Activated CD8-positive, alpha-beta memory T cell treated with anti-CD3 and anti-CD28 coated beads, Interleukin-2, amount 50 U/mL, for 24 hours (primary cell): ENCODE data around the gene ADGRF5.

Experiments used
- DNase-seq: peaks from one replicate; pipeline ENCODE4 v3.0.0-alpha.2; 2020; ENCODE audit errors: extremely low read depth

Gene ADGRF5, protein sequence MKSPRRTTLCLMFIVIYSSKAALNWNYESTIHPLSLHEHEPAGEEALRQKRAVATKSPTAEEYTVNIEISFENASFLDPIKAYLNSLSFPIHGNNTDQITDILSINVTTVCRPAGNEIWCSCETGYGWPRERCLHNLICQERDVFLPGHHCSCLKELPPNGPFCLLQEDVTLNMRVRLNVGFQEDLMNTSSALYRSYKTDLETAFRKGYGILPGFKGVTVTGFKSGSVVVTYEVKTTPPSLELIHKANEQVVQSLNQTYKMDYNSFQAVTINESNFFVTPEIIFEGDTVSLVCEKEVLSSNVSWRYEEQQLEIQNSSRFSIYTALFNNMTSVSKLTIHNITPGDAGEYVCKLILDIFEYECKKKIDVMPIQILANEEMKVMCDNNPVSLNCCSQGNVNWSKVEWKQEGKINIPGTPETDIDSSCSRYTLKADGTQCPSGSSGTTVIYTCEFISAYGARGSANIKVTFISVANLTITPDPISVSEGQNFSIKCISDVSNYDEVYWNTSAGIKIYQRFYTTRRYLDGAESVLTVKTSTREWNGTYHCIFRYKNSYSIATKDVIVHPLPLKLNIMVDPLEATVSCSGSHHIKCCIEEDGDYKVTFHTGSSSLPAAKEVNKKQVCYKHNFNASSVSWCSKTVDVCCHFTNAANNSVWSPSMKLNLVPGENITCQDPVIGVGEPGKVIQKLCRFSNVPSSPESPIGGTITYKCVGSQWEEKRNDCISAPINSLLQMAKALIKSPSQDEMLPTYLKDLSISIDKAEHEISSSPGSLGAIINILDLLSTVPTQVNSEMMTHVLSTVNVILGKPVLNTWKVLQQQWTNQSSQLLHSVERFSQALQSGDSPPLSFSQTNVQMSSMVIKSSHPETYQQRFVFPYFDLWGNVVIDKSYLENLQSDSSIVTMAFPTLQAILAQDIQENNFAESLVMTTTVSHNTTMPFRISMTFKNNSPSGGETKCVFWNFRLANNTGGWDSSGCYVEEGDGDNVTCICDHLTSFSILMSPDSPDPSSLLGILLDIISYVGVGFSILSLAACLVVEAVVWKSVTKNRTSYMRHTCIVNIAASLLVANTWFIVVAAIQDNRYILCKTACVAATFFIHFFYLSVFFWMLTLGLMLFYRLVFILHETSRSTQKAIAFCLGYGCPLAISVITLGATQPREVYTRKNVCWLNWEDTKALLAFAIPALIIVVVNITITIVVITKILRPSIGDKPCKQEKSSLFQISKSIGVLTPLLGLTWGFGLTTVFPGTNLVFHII (N-terminal part only)

DNA sequence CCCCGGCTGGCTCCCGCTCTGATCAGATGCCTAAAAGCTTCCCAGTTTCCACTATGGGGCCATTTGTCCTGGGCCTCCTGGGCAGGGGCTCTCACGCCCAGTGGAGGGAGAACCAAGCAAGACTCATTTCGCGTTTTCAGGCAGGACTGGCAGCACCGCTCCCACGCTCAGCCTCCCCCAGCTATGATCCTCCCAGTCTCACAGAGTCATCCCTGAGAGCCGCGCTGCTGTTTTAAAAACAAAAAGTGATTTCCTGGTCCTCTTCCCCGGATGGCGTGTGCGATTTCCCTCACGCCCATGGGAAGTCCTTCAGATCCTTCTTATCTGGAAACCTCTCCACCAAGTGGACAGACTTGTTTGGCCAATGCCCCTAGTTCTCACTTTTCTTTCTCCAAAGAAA is at the start of gene ADGRF5:
Gene ADGRF5, minus strand, starts transcription at position 208 of the 400 bp plus-strand sequence. CDS start 15,176 bp downstream, outside the sequence.
- no peak for DNase-seq

GRCh38 chr6:46969206-46969605 is 47.5 kb upstream of the ADGRF5 start:
- DNase-seq = no peak

DNA sequence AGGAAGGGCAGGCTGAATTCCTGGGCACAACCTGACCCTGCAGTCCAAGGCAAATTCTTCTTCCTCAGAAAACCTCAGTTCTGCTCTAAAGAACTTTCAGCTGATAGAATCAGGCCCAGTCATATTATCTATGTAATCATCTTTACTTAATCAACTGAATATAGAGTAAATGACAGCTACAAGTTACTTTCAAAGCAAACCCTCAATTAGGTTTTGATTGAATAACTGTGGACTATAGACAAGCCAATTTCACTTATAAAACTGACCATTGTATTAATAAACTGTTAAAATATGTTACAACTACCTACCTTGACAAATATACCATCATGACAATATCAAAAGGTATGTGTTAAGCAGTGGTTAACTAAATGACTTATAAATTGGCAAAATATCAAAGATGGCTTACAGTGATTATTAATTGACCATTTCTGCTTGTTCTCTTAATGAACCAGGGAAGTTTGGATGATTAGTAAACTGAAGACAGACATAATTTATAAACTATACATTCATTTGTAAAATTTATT is 46.1 kb upstream of the ADGRF5 start:
- no peak for DNase-seq

- DNase-seq = no peak
These were observed 43.2 kb upstream of the ADGRF5 start for GRCh38 chr6:46964716-46965519.

- no peak for DNase-seq
These were observed 41.9 kb upstream of the ADGRF5 start for GRCh38 chr6:46963626-46964025.

DNA sequence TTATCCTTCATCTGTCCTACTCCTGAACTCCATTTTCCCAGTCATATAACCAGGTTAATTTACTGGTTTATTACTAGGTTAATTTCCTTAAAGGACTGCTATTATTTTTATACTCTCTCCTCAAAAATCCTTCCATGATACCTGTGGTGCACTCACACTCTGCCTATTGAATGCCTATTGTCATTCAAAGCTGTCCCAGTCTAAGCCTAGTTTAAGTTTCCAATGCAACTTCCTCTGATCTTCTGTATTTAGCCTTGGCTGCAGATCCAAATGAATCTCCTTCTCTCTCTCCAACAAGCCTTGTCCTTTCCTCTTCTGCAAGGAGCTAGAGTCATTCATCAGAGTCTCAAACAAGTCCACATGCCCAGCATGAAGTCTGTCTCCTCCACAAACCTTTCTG is 41.3 kb upstream of the ADGRF5 start:
- no peak for DNase-seq

DNA sequence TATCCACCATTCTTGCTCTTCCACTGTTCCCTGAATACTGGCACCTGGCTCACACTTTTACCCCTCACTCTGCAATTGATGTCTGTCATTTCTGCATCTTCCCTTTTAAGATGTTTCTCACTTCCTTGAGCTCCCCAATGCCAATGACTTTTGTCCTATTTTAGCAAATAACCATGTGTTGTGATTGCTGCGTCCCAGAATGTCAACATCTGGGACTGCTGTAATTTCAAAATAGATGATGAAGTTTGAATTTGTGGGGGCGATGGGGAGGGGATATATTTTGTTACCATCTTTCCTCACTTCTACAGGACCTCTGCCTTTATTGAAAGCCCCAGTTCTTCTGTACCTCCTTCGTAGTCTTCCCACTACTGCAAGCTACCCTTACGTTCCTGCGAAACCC is 40.0 kb upstream of the ADGRF5 start:
- DNase-seq = no peak

GRCh38 chr6:46961232-46961631 is 39.5 kb upstream of the ADGRF5 start:
- DNase-seq = no peak

- DNase-seq = no peak
These were observed 37.7 kb upstream of the ADGRF5 start for GRCh38 chr6:46959419-46959818.

DNA sequence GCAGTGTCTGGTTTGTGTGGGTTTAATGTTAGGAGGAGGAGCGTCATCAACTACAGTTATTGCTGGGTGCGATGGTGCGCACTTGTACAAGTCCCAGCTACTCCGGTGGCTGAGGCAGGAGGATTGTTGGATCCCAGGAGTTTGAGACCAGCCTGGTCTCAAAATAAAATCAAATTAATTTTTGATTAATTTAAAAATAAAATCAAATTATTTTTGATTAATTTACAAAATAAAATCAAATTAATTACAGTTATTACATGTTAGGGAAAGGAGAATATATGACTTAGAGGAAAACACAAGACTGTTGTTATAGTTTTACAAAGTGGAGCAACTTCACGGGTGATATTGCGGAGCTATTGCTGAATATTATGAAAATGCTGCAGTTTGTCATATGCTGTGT is 34.7 kb upstream of the ADGRF5 start:
- no peak for DNase-seq

DNA sequence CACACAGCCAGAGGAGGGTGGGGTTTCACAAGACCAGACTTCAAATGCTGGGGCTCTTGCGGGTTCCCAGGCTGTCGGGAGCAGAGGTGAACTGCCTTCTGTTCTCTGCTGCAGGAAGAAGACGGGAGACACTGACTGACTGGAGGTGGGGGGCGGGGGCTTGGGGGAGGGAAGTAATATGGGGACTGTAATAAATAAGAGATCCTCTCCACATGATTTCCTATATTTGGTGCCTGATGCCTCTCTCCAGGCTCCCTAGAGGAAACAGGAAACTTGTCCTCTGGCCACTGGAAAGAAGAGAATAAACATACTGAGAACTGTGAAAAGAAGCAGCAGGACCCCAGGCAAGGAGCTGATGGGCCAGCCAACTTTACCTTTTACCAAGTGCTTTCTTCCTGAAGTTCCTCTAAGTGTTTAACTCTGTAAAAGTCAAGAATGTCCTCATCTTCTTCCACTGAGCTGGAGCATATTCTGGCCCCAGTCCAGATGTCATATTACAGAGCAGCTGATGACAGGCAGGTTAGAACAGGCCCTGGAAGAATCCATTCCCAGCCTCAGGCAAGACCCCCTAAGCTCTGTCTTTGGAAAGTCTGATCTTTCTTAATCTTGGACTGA is 33.2 kb upstream of the ADGRF5 start:
- DNase-seq = no peak

DNA sequence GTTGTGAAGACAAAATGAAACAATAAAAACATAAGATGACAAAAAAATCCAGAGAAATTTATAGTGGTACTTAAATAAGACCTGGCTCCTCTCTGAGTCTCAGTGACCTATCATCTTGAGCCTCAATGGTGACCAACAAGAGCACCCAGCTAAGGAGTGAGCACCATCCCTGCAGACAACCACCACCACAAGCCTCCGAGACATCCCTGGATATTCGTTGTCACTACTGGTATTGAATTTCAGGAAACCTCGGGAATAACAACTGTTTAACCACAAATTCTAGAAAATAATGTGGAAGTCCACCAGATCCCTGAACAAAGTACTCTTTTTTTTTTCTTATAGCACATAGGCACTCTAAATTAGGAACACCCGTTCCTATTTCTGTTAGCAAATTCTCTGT is 32.2 kb upstream of the ADGRF5 start:
- no peak for DNase-seq

GRCh38 chr6:46949632-46950280 is 28.0 kb upstream of the ADGRF5 start:
- DNase-seq = no peak

GRCh38 chr6:46948699-46949098 is 27.0 kb upstream of the ADGRF5 start:
- no peak for DNase-seq

DNA sequence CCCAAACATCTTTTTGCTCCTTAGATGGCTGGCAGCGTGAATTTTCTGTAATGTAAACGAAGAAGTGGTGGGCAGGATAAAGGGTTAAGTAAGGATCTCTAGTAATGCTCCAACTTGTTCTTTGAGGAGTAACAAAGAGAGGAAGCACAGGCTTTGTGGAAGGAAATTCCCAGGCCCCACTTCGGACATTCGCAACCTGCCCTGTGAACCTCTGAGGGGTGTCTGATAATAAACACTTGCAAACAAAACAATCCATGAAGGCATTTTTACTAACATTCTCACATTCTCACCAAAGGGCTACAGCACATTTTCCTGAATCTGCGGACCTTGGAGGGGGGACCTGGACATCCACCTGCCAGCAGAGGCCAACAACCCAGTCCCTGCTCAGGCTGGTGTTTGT is 25.8 kb upstream of the ADGRF5 start:
- no peak for DNase-seq

GRCh38 chr6:46940433-46941226 is 18.9 kb upstream of the ADGRF5 start:
- DNase-seq = no peak

DNA sequence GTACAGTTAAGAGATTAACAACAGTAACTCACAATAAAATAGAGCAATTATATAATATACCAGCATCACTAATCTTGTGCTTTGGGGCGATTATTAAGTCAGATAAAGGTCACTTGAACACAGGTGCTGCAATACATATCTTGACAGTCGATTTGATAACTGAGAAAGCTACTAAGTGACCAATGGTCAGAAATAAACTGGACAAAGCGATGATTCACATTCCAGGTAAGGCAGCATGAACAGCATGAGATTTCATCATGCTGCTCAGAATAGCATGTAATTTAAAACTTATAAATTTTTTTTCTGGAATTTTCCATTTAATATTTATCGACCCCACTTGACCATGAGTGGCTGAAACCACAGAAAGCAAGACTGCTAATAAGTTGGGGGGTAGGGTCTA is 15.9 kb upstream of the ADGRF5 start:
- DNase-seq = no peak

- DNase-seq = no peak
These were observed 13.9 kb upstream of the ADGRF5 start for GRCh38 chr6:46935687-46936086.

GRCh38 chr6:46933751-46934150 is 12.0 kb upstream of the ADGRF5 start:
- no peak for DNase-seq
